HepG2 (cell line): Measurements from ENCODE around the gene TTN. TPM values are rescaled to one million over a fixed set of nuclear protein-coding genes. Genes with fewer than 3 reads are reported as not detected.

Experiments used
- ETV6 ChIP-seq: sonication (generic); formaldehyde crosslinking; conservative IDR thresholded peaks from 2 replicates; pipeline ENCODE4 v1.4.0; 2020; ENCODE audit warnings: missing genetic modification reagents
- HOXA5 ChIP-seq: sonication (generic); formaldehyde crosslinking; IDR thresholded peaks from 2 replicates; pipeline ENCODE4 v1.4.0; 2020; ENCODE audit warnings: missing genetic modification reagents
- HOXA9 ChIP-seq: sonication (generic); formaldehyde crosslinking; IDR thresholded peaks from 2 replicates; pipeline ENCODE4 v1.8.1; 2022; ENCODE audit warnings: missing genetic modification reagents, mild to moderate bottlenecking, moderate library complexity, borderline replicate concordance
- NFKBIZ ChIP-seq: IDR thresholded peaks from 2 replicates; pipeline ENCODE4 v1.6.1; 2018; ENCODE audit warnings: missing genetic modification reagents, missing compliant biosample characterization
- RXRA ChIP-seq: sonication (generic); formaldehyde crosslinking; IDR thresholded peaks from 2 replicates; pipeline ENCODE4 v1.5.1; 2020; ENCODE audit warnings: missing genetic modification reagents
- ZNF232 ChIP-seq: sonication (generic); formaldehyde crosslinking; IDR thresholded peaks from 2 replicates; pipeline ENCODE4 v1.4.0; 2020; ENCODE audit warnings: missing genetic modification reagents, borderline replicate concordance
- ZNF572 ChIP-seq: sonication (generic); formaldehyde crosslinking; IDR thresholded peaks from 2 replicates; pipeline ENCODE4 v1.5.1; 2020; ENCODE audit warnings: mild to moderate bottlenecking, missing genetic modification reagents
- polyA plus RNA-seq, 8 experiments: library from polyadenylated mRNA; depleted of rRNA in 3 of 8; stranded (reverse) in 7 of 8; unstranded in 1 of 8; fragments of >200 nt; fragmentation: Illumina TruSeq in 4 of 8; extraction: Trizol in 4 of 8; gene quantifications; 2 replicates each; pipeline versions ENCODE4 v1.2.1 to v1.2.3, GENCODE V29; 2011 to 2016; ENCODE audit warnings: low read depth in 4 of 8, missing spikeins in 1 of 8, mixed read lengths in 1 of 8; ENCODE audit not compliant: insufficient read depth in 1 of 8
- total RNA-seq, 5 experiments: library from RNA; depleted of rRNA; stranded (reverse); fragments of >200 nt; fragmentation: Illumina TruSeq; extraction: Trizol; gene quantifications; 2 replicates each; pipeline ENCODE4 v1.2.3, GENCODE V29; 2016; ENCODE audit warnings: low read depth in 1 of 5
- TF ChIP-seq, protein P1 (sequence below): sonication (generic); formaldehyde crosslinking; IDR thresholded peaks from 2 replicates; pipeline ENCODE4 v1.4.0; 2020; ENCODE audit warnings: missing genetic modification reagents, borderline replicate concordance
- TF ChIP-seq, protein P2 (sequence below): sonication (generic); formaldehyde crosslinking; IDR thresholded peaks from 2 replicates; pipeline ENCODE4 v1.5.1; 2020; ENCODE audit warnings: missing genetic modification reagents, mild to moderate bottlenecking, borderline replicate concordance
- TF ChIP-seq, protein P3 (sequence below): sonication (generic); formaldehyde crosslinking; IDR thresholded peaks from 2 replicates; pipeline ENCODE4 v1.8.1; 2023; ENCODE audit warnings: mild to moderate bottlenecking, inconsistent platforms, moderate library complexity, missing genetic modification reagents, borderline replicate concordance
- TF ChIP-seq, protein P4 (sequence below): IDR thresholded peaks from 2 replicates; pipeline ENCODE4 v1.6.1; 2016; ENCODE audit warnings: low read depth

The TTN gene
- total and polyA plus RNA-seq, 2 of the 13 experiments (the other 11 are each of a cell fraction or from before 2014, with no cell fraction given), result under 0.01 TPM

DNA sequence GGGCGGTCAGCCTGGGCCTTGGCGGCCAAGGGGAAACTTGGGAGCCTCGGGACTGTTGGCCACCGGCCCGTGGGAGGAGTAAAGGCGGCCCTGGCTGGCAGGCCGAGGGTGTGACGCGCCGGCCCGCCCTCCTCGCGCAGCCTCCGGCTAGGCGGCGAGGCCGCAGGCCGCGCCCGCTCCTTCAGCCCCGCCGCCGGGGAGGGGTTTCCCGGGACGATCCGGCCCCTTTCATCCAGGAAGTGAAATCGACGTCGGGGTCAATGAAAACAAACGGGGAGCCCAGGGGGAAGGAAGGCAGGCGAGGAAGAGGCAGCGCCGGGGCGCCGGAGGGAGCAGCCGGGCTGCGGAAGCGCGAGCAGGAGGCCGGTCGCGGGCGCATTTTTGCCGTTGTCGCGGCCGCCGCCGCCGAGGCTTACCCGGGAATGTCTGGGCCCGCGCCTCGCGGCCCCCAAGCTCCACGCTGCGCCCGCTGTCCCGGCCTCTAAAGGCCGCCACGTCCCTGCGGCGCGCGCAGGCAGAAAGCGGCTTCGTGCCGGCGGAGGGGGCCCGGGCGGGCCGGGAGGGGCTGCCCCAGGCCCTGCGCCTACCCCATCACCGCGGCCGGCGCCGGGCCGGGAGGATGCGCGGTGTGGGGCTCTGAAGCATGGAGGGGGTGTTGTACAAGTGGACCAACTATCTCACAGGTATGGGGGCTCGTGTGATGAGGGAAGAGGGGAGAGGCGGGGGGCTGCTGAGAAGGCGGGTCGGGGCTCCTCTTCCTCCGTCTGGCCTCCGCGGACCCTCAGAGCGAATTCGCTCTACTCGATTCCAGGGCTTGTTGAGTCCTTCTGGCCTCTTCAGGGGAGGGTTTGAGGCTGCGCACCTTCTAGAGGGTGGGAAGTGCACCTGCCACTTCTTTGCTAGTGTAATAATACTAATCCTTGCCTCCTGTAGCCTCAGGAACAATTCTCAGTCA, 326.7 kb downstream of the TTN start, which contains the start of gene PLEKHA3 (continued):
- TF ChIP-seq, protein P1, sequence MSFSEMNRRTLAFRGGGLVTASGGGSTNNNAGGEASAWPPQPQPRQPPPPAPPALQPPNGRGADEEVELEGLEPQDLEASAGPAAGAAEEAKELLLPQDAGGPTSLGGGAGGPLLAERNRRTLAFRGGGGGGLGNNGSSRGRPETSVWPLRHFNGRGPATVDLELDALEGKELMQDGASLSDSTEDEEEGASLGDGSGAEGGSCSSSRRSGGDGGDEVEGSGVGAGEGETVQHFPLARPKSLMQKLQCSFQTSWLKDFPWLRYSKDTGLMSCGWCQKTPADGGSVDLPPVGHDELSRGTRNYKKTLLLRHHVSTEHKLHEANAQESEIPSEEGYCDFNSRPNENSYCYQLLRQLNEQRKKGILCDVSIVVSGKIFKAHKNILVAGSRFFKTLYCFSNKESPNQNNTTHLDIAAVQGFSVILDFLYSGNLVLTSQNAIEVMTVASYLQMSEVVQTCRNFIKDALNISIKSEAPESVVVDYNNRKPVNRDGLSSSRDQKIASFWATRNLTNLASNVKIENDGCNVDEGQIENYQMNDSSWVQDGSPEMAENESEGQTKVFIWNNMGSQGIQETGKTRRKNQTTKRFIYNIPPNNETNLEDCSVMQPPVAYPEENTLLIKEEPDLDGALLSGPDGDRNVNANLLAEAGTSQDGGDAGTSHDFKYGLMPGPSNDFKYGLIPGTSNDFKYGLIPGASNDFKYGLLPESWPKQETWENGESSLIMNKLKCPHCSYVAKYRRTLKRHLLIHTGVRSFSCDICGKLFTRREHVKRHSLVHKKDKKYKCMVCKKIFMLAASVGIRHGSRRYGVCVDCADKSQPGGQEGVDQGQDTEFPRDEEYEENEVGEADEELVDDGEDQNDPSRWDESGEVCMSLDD (CRISPR knock-in tag), result 0 out of 2 replicates have a peak, but pooled peaks have one; percentile 44
- TF ChIP-seq RXRA (CRISPR knock-in tag), result no peak
- peak; percentile 61; the same call in 1 of the 2 replicates for TF ChIP-seq HOXA5 (CRISPR knock-in tag)
- TF ChIP-seq NFKBIZ, result no peak; the same call in 1 of the 2 replicates
- 0 out of 2 replicates have a peak, but pooled peaks have one; percentile 35 for TF ChIP-seq ZNF232 (CRISPR knock-in tag)
- TF ChIP-seq ETV6 (CRISPR knock-in tag), result no peak
- TF ChIP-seq, protein P2, sequence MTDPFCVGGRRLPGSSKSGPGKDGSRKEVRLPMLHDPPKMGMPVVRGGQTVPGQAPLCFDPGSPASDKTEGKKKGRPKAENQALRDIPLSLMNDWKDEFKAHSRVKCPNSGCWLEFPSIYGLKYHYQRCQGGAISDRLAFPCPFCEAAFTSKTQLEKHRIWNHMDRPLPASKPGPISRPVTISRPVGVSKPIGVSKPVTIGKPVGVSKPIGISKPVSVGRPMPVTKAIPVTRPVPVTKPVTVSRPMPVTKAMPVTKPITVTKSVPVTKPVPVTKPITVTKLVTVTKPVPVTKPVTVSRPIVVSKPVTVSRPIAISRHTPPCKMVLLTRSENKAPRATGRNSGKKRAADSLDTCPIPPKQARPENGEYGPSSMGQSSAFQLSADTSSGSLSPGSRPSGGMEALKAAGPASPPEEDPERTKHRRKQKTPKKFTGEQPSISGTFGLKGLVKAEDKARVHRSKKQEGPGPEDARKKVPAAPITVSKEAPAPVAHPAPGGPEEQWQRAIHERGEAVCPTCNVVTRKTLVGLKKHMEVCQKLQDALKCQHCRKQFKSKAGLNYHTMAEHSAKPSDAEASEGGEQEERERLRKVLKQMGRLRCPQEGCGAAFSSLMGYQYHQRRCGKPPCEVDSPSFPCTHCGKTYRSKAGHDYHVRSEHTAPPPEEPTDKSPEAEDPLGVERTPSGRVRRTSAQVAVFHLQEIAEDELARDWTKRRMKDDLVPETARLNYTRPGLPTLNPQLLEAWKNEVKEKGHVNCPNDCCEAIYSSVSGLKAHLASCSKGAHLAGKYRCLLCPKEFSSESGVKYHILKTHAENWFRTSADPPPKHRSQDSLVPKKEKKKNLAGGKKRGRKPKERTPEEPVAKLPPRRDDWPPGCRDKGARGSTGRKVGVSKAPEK, result no peak
- TF ChIP-seq ZNF572, result no peak
- TF ChIP-seq, protein P3, sequence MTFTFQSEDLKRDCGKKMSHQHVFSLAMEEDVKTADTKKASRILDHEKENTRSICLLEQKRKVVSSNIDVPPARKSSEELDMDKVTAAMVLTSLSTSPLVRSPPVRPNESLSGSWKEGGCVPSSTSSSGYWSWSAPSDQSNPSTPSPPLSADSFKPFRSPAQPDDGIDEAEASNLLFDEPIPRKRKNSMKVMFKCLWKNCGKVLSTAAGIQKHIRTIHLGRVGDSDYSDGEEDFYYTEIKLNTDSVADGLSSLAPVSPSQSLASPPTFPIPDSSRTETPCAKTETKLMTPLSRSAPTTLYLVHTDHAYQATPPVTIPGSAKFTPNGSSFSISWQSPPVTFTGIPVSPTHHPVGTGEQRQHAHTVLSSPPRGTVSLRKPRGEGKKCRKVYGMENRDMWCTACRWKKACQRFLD (CRISPR knock-in tag), result 0 out of 2 replicates have a peak, but pooled peaks have one; percentile 38
- TF ChIP-seq HOXA9 (CRISPR knock-in tag), result no peak
- TF ChIP-seq, protein P4, sequence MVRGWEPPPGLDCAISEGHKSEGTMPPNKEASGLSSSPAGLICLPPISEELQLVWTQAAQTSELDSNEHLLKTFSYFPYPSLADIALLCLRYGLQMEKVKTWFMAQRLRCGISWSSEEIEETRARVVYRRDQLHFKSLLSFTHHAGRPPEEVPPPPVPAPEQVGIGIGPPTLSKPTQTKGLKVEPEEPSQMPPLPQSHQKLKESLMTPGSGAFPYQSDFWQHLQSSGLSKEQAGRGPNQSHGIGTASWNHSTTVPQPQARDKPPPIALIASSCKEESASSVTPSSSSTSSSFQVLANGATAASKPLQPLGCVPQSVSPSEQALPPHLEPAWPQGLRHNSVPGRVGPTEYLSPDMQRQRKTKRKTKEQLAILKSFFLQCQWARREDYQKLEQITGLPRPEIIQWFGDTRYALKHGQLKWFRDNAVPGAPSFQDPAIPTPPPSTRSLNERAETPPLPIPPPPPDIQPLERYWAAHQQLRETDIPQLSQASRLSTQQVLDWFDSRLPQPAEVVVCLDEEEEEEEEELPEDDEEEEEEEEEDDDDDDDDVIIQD, result peak; percentile 74; the same call in 1 of the 2 replicates
